B cell (primary cell): ENCODE measurements around the gene GUSB.
"Not testable (repeated sequence)": the region's sequence is repeated elsewhere in the genome, so short reads cannot be mapped to it uniquely, and the experiment has no call there.

Source experiments
- CTCF ChIP-seq: fragments of 200-600 bp; IDR thresholded peaks from one replicate; pipeline ENCODE4 v1.8.0; 2022; ENCODE audit warnings: antibody characterized with exemption, mild to moderate bottlenecking
- EZH2 ChIP-seq: IDR thresholded peaks from 2 replicates; pipeline ENCODE4 v1.6.1; 2012; ENCODE audit warnings: borderline replicate concordance, low read depth, mild to moderate bottlenecking, moderate library complexity, low read length; ENCODE audit not compliant: insufficient read depth, poor library complexity, severe bottlenecking

GRCh38 chr7:66005115-66005671, 23.2 kb upstream of the GUSB start:
- TF ChIP-seq CTCF, EZH2: not testable (repeated sequence)
